Stimulated activated CD4-positive, alpha-beta T cell treated with anti-CD3 and anti-CD28 coated beads, TNF-alpha, amount 100 ng/mL, for 48 hours (primary cell): ENCODE measurements around the gene INAFM1.
A peak's percentile ranks its signal among the peaks of the same experiment; 100 is the strongest.

Source experiments
- DNase-seq, 3 donors: peaks; one replicate each; pipeline ENCODE4 v3.0.0-alpha.2; 2020; ENCODE audit warnings: low read depth in 3 of 3

The INAFM1 gene

DNA sequence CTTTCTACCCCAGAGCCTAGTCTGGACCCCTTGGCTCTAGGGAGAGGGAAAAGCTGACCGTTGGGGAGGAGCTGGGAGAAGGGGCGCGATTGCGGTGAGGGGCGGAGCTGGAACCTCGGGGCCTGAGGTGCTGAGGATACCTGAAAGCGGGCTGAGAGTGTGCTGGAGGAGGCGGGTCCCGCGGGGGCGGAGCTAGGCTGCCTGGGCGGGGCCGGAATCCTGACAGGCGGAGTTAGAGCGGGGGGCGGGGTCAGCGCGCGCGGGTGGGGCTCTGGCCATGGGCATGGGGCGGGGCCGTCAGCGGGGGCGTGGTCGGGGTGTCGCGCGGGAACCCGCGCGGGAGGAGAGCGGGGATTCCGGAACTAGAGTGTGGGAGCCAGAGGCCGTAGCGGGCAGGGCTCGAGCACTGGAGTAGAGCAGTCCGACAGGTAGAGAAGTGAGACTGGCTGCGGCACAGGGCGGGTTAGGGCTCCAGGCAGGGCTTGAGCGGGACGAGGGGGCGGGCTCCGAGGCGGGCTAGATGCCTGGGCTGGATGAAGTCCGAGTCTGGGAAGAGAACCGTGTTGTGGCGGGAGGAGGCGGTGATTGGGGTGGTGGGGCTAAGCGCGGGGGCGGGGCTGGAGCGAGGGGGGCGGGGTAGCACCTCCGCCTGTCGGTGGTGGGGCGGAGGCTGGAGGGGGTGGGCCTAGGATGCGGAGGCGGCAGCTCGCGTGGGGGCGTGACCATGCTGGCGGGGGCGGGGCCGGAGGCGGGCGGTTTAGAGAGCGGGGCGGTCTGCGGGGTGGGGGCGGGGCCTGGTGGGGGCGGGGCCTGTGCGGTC lies at the start of gene INAFM1:
Gene INAFM1 (plus strand): TSS at position 815 of the 820 bp plus-strand sequence. CDS start 35 bp downstream, outside the sequence.
- DNase-seq = peak; percentile 98 to 100 (median 100)

GRCh38 chr19:47225746-47226425 lies 48.8 kb upstream of the INAFM1 start:
- peak; percentile 67 to 80 (median 67) for DNase-seq

DNA sequence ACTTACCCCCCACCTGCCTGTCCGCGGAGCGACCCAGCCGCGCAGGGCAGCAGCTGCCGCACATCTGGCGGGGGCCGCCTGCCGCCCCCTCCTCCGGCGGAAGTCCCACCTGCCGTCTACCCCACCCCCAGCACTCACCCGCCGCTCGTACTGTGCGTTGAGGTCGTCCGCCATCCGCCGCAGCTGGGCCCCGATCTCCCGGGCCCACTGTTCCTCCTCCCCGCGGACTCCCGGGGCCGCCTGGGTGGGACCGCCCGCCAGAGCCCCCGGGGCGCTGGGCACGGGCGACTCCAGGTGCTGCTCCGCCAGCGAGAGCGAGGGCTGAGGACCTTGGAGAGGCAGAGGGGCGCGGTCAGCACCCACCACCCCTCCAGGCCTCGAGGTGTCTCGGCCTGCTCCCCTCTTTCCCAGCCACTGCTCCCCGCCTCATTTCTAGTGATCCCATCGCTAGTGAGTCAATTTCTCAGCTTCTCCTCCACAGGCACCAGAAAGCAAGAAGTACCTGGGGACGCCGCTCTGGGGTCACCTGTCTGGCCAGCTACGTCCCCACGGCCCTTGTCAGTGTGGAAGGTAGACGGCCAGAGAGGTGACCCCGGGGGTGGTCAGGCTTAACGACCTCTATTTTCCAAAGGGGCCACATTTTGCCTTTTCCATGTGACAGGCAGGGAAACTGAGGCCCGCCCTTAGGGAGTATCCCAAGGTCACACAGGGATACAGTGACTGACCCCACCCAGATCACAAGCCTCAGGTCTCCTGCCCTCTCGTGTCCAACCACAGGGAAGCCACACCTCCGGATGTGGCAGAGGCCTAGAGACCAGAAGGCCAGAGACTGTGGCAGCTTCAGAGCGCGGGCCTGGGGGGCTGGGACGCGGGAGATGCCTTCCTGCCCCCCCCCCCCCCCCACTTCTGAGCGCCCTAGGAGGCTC lies 48.0 kb upstream of the INAFM1 start:
- no peak for DNase-seq

DNA sequence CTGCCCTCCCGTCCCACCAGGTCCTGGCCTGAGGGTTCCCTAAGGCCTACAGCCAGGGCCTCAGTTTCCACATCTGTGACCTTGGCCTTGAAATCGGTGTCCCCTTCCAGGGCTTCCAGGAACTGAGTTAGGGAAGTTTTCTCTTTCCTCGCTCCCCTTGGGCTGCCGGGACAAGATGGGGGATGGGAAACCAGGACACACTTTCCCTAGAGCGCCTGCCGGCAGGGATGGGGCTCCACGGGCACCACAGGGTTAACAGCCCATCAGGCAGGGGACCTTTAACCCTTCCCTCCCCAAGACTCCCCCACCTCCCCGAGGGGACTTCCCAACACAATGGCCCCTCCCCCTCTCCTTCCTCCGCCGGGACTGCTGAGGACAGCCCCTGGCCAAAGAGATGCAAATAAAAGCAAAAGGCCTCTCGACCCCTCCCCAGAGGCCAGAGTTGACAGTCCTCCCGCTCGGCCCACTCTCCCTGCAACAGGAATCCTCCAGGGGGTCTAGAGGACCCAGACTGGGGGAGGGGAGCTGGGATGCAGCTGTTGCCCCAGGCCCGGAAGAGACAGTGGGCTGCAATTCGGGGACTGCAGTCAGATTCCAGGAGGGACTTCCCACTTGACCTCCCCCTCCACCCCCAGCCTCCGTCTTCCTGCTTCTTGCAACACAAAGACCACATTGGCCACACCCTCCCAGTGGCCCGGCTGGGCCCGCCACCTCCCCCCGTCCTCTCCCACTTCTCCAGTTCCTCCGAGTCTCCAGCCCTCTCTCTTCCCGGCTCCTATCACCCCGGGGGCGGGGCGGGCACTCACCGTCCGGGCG lies 47.1 kb upstream of the INAFM1 start:
- no peak for DNase-seq

GRCh38 chr19:47228168-47228936 lies 46.3 kb upstream of the INAFM1 start:
- no peak for DNase-seq

- DNase-seq = no peak
Measured at GRCh38 chr19:47228937-47229675, 45.6 kb upstream of the INAFM1 start.

GRCh38 chr19:47229676-47230053 lies 45.0 kb upstream of the INAFM1 start:
- no peak for DNase-seq

DNA sequence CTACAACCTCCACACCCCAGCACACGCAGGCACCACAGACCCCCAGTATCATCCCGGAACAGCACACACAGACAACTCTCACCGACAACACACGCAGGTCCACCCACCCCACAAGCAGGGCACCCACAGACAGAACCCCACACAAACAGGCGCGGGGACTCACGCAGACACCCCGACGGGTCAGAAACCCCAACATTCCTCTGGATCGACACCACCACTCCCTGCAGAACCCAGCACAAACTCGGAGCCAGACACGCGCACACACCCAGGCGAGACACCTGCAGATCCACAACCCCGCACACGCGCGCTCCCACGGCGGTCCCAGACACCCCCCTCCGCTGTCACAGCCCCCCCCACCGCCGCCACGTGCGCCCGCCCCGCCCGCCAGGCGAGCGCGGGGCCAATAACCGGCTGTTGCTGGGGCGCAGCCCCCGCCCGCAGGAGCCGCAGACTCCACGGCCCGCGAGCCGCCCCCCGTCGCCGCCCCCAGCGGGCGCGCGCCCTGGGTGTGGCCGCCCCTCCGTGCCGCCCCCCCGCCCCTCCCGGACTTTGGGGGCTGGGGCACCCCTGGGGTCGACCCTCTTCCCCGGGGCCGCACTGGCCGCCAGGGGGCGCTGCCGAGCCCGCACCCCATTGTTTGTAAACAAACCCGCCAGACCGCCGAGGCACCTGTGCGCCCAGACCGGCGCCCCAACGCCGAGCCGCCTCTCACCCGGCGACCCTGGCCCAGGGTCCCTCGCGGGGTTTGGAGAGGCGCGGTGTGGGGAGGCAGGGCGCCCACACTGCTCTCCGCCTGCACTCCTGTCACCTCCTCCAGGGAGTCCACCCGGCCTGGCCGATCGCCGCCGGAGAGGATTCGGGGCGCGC lies 44.4 kb upstream of the INAFM1 start:
- DNase-seq = peak in 2 of 3 donors; percentile 58 to 71

GRCh38 chr19:47230921-47231214 lies 43.8 kb upstream of the INAFM1 start, which contains the start of gene BBC3:
Gene BBC3 (minus strand): TSS chr19:47231199. CDS start chr19:47228431, 2,768 bp downstream.
- no peak for DNase-seq

DNA sequence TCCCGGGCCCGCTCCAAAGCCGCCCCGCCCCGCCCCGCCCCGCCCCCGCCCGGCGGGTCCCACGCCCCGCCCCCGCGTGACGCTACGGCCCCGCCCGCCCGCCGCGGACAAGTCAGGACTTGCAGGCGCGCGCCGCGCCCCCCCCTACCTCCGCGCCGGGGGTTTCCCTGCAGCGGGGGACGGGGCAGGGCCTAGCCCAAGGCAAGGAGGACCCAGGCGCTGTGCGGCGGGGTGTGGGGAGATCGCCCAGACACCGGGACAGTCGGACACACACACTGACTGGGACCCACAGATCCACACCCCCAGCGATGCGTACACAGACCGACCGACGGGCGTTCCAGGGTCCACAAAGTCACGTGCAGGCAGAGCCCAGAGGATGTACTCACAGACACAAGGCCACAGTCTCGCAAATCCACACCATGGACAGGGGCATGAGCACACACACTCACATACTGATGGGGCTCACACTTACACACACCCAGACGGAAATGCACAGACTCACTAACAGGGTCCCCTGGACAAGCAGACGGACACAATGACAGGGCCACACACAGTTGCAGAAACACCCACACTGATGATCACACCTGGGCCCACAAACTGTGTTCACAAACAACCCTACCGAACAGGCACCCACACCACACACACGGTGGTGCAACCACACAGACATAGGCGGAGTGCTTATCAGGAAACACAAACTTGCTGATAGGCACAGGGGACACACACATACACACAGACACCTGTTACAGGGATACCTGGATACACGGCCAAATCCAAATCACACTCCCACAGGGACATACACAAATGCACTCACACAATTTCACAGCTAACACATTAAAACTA lies 43.2 kb upstream of the INAFM1 start:
- peak; percentile 75 to 90 (median 76) for DNase-seq

GRCh38 chr19:47232422-47233211 lies 42.1 kb upstream of the INAFM1 start:
- no peak for DNase-seq

GRCh38 chr19:47236072-47236675 lies 38.5 kb upstream of the INAFM1 start:
- no peak for DNase-seq

DNA sequence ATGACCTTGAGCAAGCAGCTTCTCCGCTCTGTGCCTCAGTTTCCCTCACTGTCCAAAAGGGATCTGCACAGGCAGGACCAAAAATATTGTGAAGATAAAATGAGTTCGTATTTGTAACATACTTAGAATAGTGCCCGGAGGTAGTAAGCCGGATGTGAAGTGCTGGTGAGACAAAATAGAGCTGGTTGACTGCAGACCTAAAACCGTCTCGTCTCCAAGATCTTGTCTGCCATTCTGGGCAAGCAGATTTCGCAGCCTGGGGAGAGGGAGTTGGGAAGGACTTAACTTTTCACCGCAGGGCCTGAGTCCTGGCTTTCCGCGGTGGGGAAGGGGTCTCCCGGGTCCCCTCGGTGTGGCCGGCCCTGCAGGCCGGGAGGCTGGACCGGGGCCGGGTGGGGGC lies 35.5 kb upstream of the INAFM1 start:
- no peak for DNase-seq

- peak in 1 of 3 donors; percentile 34 for DNase-seq
Measured at GRCh38 chr19:47239610-47240296, 34.9 kb upstream of the INAFM1 start.

DNA sequence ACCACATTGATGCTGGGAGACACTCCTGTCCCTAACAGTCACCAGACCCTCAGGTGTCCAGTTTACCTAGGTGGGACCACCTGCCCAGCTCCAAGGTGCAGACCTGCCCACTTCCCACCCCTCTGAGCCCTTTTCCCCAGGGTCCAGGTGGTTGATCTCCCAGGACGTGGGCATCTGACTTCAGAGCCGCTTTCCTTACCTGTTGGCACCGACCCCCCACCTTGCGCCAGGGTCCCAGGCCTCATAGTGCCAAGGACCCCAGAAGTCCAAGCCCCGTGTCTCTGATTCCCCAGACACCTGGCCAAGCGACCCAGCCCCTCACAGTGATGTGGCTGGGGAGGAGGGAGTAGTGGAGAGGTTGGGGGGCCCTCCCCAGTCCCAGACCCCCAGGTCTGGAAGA lies 34.1 kb upstream of the INAFM1 start:
- no peak for DNase-seq
